Neural cell (in vitro differentiated cells): ENCODE results near the gene SRP19. TPM values are rescaled to one million over a fixed set of nuclear protein-coding genes. Genes with fewer than 3 reads are reported as not detected.

Experiments
- H2AFZ ChIP-seq: fragments of 200-600, 300-800 bp; sonication (generic), shearing (Covaris generic); 2 replicates; pipeline ENCODE4 v1.6.0; 2014; ENCODE audit warnings: low read depth, mild to moderate bottlenecking, antibody characterized with exemption, low read length, moderate library complexity
- H3F3A ChIP-seq: fragments of 200-600 bp; shearing (Covaris generic); 2 replicates; pipeline ENCODE4 v1.6.1; 2016; ENCODE audit warnings: mild to moderate bottlenecking, moderate library complexity, mixed read lengths, antibody characterized with exemption, low read length; ENCODE audit not compliant: insufficient read depth, poor library complexity, severe bottlenecking
- H3K27ac ChIP-seq: fragments of 200-600, 300-800 bp; sonication (generic), shearing (Covaris generic); 2 replicates; pipeline ENCODE4 v1.5.1; 2014; ENCODE audit warnings: mild to moderate bottlenecking, low read length, moderate library complexity
- H3K27me3 ChIP-seq: fragments of 300-800, 200-600 bp; sonication (generic), shearing (Covaris generic); 2 replicates; pipeline ENCODE4 v1.6.0; 2014; ENCODE audit warnings: mild to moderate bottlenecking, low read depth, low read length, moderate library complexity; ENCODE audit not compliant: insufficient read depth
- H3K36me3 ChIP-seq: fragments of 300-800, 200-600 bp; sonication (generic), shearing (Covaris generic); 2 replicates; pipeline ENCODE4 v1.5.1; 2014; ENCODE audit warnings: mild to moderate bottlenecking, antibody characterized with exemption, low read length, moderate library complexity; ENCODE audit not compliant: insufficient read depth
- H3K4me2 ChIP-seq: fragments of 300-800, 200-600 bp; sonication (generic), shearing (Covaris generic); 2 replicates; pipeline ENCODE4 v1.6.0; 2014; ENCODE audit warnings: mild to moderate bottlenecking, low read length
- H3K4me3 ChIP-seq: fragments of 300-800, 200-600 bp; sonication (generic), shearing (Covaris generic); 2 replicates; pipeline ENCODE4 v1.5.1; 2014; ENCODE audit warnings: mild to moderate bottlenecking, low read length, moderate library complexity
- H3K79me2 ChIP-seq: fragments of 200-600 bp; shearing (Covaris generic); replicated peaks from 2 replicates; pipeline ENCODE4 v1.6.0; 2014; ENCODE audit warnings: mild to moderate bottlenecking, low read length, moderate library complexity; ENCODE audit not compliant: insufficient read depth
- H3K9ac ChIP-seq: fragments of 300-800, 200-600 bp; sonication (generic), shearing (Covaris generic); 2 replicates; pipeline ENCODE4 v1.6.1; 2016; ENCODE audit warnings: mild to moderate bottlenecking, low read length, mixed read lengths
- H3K9me2 ChIP-seq: fragments of 200-600 bp; shearing (Covaris generic); 2 replicates; pipeline ENCODE4 v1.6.1; 2016; ENCODE audit warnings: mild to moderate bottlenecking, low read length, mixed read lengths; ENCODE audit not compliant: insufficient read depth
- H3K9me3 ChIP-seq: fragments of 200-600, 300-800 bp; sonication (generic), shearing (Covaris generic); 2 replicates; pipeline ENCODE4 v1.6.1; 2016; ENCODE audit warnings: mild to moderate bottlenecking, mixed run types, low read length, moderate library complexity, mixed read lengths
- H4K20me1 ChIP-seq: fragments of 200-600 bp; shearing (Covaris generic); 2 replicates; pipeline ENCODE4 v1.6.1; 2016; ENCODE audit warnings: mild to moderate bottlenecking, mixed run types; ENCODE audit not compliant: insufficient read depth
- CTCF ChIP-seq: fragments of 450-650 bp; IDR thresholded peaks from 2 replicates; pipeline ENCODE4 v1.5.1; 2014; ENCODE audit warnings: antibody characterized with exemption, mild to moderate bottlenecking, moderate library complexity; ENCODE audit not compliant: poor library complexity, severe bottlenecking
- EP300 ChIP-seq: fragments of 450-650 bp; conservative IDR thresholded peaks from 2 replicates; pipeline ENCODE4 v1.6.1; 2014; ENCODE audit warnings: antibody characterized with exemption, mild to moderate bottlenecking, moderate library complexity; ENCODE audit not compliant: poor library complexity, severe bottlenecking
- EZH2 ChIP-seq: fragments of 200-600, 300-800 bp; shearing (Covaris generic), sonication (generic); IDR thresholded peaks from 2 replicates; pipeline ENCODE4 v1.6.1; 2014; ENCODE audit warnings: antibody characterized with exemption, low read length, borderline replicate concordance, mild to moderate bottlenecking; ENCODE audit not compliant: insufficient read depth, poor library complexity, severe bottlenecking
- MXI1 ChIP-seq: fragments of 450-650 bp; conservative IDR thresholded peaks from 2 replicates; pipeline ENCODE4 v1.6.1; 2014; ENCODE audit warnings: antibody characterized with exemption, mild to moderate bottlenecking; ENCODE audit not compliant: poor library complexity, severe bottlenecking
- POLR2AphosphoS5 ChIP-seq: IDR thresholded peaks from 2 replicates; pipeline ENCODE4 v1.6.1; 2012
- RAD21 ChIP-seq: fragments of 450-650 bp; conservative IDR thresholded peaks from 2 replicates; pipeline ENCODE4 v1.6.1; 2014; ENCODE audit warnings: antibody characterized with exemption, mild to moderate bottlenecking, moderate library complexity
- REST ChIP-seq: IDR thresholded peaks from 2 replicates; pipeline ENCODE4 v1.6.1; 2012; ENCODE audit warnings: borderline replicate concordance
- SMC3 ChIP-seq: fragments of 450-650 bp; conservative IDR thresholded peaks from 2 replicates; pipeline ENCODE4 v1.6.1; 2014; ENCODE audit warnings: antibody characterized with exemption, mild to moderate bottlenecking, moderate library complexity; ENCODE audit not compliant: poor library complexity
- TAF1 ChIP-seq: IDR thresholded peaks from 2 replicates; pipeline ENCODE4 v1.6.1; 2012; ENCODE audit warnings: low read depth
- polyA plus RNA-seq: library from polyadenylated mRNA; depleted of rRNA; stranded (reverse); fragments of >200 nt; gene quantifications from 2 replicates; pipeline ENCODE4 v1.2.3, GENCODE V29; 2014

Gene SRP19
- polyA plus RNA-seq, 1 donor from 2014 or later = 179 TPM

DNA sequence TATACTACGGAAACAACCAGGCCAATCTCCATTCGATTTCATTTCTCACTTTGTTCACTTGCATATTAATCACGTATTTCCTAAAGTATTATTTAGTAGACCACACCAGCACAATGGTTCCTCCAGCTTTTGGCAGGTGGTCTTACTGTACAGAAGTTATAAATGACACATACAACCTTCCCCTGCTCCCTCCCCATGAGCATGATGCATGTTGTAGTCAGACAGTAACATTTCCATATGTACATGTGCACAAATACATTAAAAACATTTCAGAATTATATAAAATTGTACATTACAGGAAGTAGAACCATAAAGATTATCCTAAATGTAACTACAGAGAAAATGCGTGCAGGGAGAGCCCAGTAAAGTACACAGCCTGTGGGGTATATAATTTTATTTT lies 17.0 kb downstream of the SRP19 start:
- H3K79me2 ChIP-seq = no peaks in the 10 kb centered on the region
- no peaks in the 10 kb centered on the region for H3K9me2 ChIP-seq
- no peak overlapping the region for H3K4me2 ChIP-seq
- H3K9me3 ChIP-seq = no peaks in the 10 kb centered on the region
- H3F3A ChIP-seq = no peaks in the 10 kb centered on the region
- no peak overlapping the region for H3K27ac ChIP-seq
- no peak overlapping the region for H2AFZ ChIP-seq
- H4K20me1 ChIP-seq = no peaks in the 10 kb centered on the region
- no peak for TF ChIP-seq SMC3
- no peak overlapping the region for H3K9ac ChIP-seq
- no peak overlapping the region for H3K4me3 ChIP-seq
- no peaks in the 10 kb centered on the region for H3K27me3 ChIP-seq
- no peaks in the 10 kb centered on the region for H3K36me3 ChIP-seq

- H3K4me2 ChIP-seq = no peak overlapping the region
- H3K4me3 ChIP-seq = no peak overlapping the region
- no peaks in the 10 kb centered on the region for H3K9me2 ChIP-seq
- TF ChIP-seq EZH2 (no peak), MXI1 (no peak), TAF1 (no peak), RAD21 (no peak), CTCF (no peak), POLR2AphosphoS5 (no peak), SMC3 (no peak), EP300 (no peak), REST (no peak)
- H3K27ac ChIP-seq = no peak overlapping the region
- H3K36me3 ChIP-seq = no peaks in the 10 kb centered on the region
- no peaks in the 10 kb centered on the region for H3F3A ChIP-seq
- no peaks in the 10 kb centered on the region for H3K79me2 ChIP-seq
- H2AFZ ChIP-seq = no peak overlapping the region
- H3K9me3 ChIP-seq = no peaks in the 10 kb centered on the region
- no peak overlapping the region for H3K9ac ChIP-seq
- H3K27me3 ChIP-seq = no peaks in the 10 kb centered on the region
- H4K20me1 ChIP-seq = no peaks in the 10 kb centered on the region
Measured at GRCh38 chr5:112878760-112879159, 17.7 kb downstream of the SRP19 start.
